HG03103 (cell line): ENCODE results near the gene CDHR3.
"Not testable (repeated sequence)": the region's sequence is repeated elsewhere in the genome, so short reads cannot be mapped to it uniquely, and the experiment has no call there.

Experiments
- ATAC-seq: cut with Tn5 transposase; IDR thresholded peaks from one replicate; pipeline ENCODE4 v1.9.1; 2021; ENCODE audit warnings: low read depth; ENCODE audit not compliant: unreplicated experiment

The CDHR3 gene

GRCh38 chr7:105963038-105963667 is at the start of gene CDHR3:
Gene CDHR3, plus strand, starts transcription at chr7:105963264. Its CDS starts 55 bp downstream, at chr7:105963319.
- no peak for ATAC-seq

- ATAC-seq: no peak
Observed at GRCh38 chr7:105913947-105914346, 49.1 kb upstream of the CDHR3 start.

GRCh38 chr7:105916603-105917002 is 46.5 kb upstream of the CDHR3 start:
- no peak for ATAC-seq

GRCh38 chr7:105917659-105918058 is 45.4 kb upstream of the CDHR3 start:
- no peak for ATAC-seq

GRCh38 chr7:105920766-105921165 is 42.3 kb upstream of the CDHR3 start:
- no peak for ATAC-seq

- ATAC-seq: no peak
Observed at GRCh38 chr7:105924945-105925344, 38.1 kb upstream of the CDHR3 start.

- ATAC-seq: no peak
Observed at GRCh38 chr7:105926131-105926530, 36.9 kb upstream of the CDHR3 start.

- no peak for ATAC-seq
Observed at GRCh38 chr7:105931179-105931578, 31.9 kb upstream of the CDHR3 start.

GRCh38 chr7:105932835-105933477 is 30.1 kb upstream of the CDHR3 start:
- ATAC-seq: no peak

GRCh38 chr7:105934572-105935185 is 28.4 kb upstream of the CDHR3 start:
- no peak for ATAC-seq

GRCh38 chr7:105935250-105935649 is 27.8 kb upstream of the CDHR3 start:
- ATAC-seq: no peak

- no peak for ATAC-seq
Observed at GRCh38 chr7:105937411-105937810, 25.7 kb upstream of the CDHR3 start.

- no peak for ATAC-seq
Observed at GRCh38 chr7:105940109-105940508, 23.0 kb upstream of the CDHR3 start.

GRCh38 chr7:105941596-105941995 is 21.5 kb upstream of the CDHR3 start:
- ATAC-seq: no peak

- no peak for ATAC-seq
Observed at GRCh38 chr7:105943486-105943885, 19.6 kb upstream of the CDHR3 start.

GRCh38 chr7:105945848-105946247 is 17.2 kb upstream of the CDHR3 start:
- ATAC-seq: no peak

- ATAC-seq: no peak
Observed at GRCh38 chr7:105951597-105951996, 11.5 kb upstream of the CDHR3 start.

GRCh38 chr7:105952917-105953595 is 10.0 kb upstream of the CDHR3 start:
- no peak for ATAC-seq

GRCh38 chr7:105954711-105955110 is 8.4 kb upstream of the CDHR3 start:
- no peak for ATAC-seq

- ATAC-seq: not testable (repeated sequence)
Observed at GRCh38 chr7:105955651-105956466, 7.2 kb upstream of the CDHR3 start.

- no peak for ATAC-seq
Observed at GRCh38 chr7:105958012-105958411, 5.1 kb upstream of the CDHR3 start.
